ENCODE data around the gene CHMP2A. TPM values are rescaled to one million over a fixed set of nuclear protein-coding genes. Genes with fewer than 3 reads are reported as not detected.

CHMP2A gene
- total RNA-seq, 1 donor from 2014 or later, result 108 TPM

DNA sequence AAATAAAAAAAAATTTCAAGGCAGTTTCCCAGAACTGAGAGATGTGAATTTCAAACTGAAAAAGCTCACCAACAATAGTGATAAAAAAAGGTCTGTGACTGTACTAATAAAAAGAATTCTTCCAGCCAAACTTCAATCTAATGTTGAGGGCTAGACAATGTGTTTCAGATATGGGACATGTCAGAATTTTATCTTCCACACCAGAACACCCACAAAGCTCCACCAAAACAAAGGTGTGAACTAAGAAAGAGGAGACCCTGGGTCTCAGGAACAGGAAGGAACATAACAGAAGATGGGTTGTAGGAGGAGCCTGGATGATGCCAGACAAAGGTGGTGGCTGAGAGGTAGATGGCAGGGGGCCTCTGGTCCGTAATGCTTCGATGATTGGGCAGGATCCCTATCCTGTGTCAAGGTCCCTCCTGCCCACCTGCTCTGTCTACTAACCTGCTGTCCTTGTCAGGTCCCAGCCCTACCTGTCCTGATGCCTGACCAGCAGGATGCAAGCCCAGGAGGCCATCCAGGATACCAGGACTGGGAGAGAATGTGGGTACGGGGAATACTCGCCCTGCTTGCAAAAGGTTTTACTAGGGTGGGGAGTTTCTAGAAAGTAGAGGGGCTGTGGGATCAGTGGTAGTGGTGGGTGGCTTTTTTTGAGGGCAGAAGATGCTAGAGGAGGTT, 13.7 kb upstream of the CHMP2A start:
- no peak for TF ChIP-seq CTCF (IDR thresholded peaks at IDR 0.05; ENCODE audit: partially characterized antibody, unreplicated experiment)
- Mint-ChIP-seq H3K36me3 (ENCODE audit: unreplicated experiment) (no peaks in the 10 kb centered on the region), H3K4me3 (ENCODE audit: unreplicated experiment) (peak overlapping the region; percentile 36), H3K4me1 (ENCODE audit: low read depth, unreplicated experiment) (peaks cover 9% of the 10 kb centered on the region), H3K9me3 (ENCODE audit: unreplicated experiment) (peaks cover 14% of the 10 kb centered on the region), H3K27ac (ENCODE audit: unreplicated experiment) (peak overlapping the region; percentile 31), H3K27me3 (ENCODE audit: unreplicated experiment) (peaks cover 18% of the 10 kb centered on the region)
- DNase-seq, result no peak

DNA sequence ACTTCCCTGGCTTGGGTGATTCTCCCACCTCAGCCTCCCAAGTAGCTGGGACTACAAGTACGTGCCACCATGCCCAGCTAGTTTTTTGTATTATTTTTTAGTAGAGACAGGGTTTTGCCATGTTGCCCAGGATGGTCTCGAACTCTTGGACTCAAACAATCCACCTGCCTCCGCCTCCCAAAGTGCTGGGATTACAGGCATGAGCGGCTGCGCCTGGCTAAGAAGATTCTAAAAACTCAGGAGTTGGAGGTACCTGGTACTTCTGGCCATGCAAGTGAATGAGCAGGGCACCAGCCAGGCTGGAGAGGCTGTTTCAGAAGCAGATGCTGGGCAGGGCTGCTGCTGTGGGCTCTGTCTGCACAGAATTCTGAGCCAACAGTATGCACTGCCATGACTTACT, 12.1 kb upstream of the CHMP2A start:
- peaks cover 9% of the 10 kb centered on the region for H3K9me3 Mint-ChIP-seq (ENCODE audit: unreplicated experiment)
- no peak overlapping the region for H3K4me3 Mint-ChIP-seq (ENCODE audit: unreplicated experiment)
- H3K4me1 Mint-ChIP-seq (ENCODE audit: low read depth, unreplicated experiment), result peaks cover 8% of the 10 kb centered on the region
- TF ChIP-seq CTCF (IDR thresholded peaks at IDR 0.05; ENCODE audit: partially characterized antibody, unreplicated experiment), result no peak
- no peak for DNase-seq
- no peaks in the 10 kb centered on the region for H3K36me3 Mint-ChIP-seq (ENCODE audit: unreplicated experiment)
- peaks cover 10% of the 10 kb centered on the region for H3K27me3 Mint-ChIP-seq (ENCODE audit: unreplicated experiment)
- H3K27ac Mint-ChIP-seq (ENCODE audit: unreplicated experiment), result no peak overlapping the region

DNA sequence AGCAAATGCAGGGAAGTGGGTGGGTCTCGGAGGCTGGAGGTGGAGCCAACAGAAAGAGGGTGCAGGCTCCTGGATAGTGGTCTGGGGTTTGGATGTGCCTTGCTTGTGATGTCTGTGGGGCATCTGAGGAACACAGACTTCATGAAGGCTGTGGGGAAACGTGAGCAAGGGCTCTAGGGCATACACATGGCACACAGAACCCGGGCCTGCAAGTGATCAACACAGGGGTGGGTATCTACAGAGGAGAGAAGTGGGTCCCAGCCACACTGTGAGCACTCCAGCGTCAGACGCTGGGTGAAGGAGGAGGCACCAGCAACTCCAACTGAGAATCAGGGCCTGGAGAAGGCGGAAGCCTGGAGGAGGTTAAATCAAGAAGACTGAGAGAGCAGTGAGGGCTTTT, 8.9 kb upstream of the CHMP2A start:
- H3K4me3 Mint-ChIP-seq (ENCODE audit: unreplicated experiment), result peak overlapping the region; percentile 88
- peak overlapping the region; percentile 12 for H3K27ac Mint-ChIP-seq (ENCODE audit: unreplicated experiment)
- DNase-seq, result no peak

GRCh38 chr19:58563034-58563573, 8.2 kb upstream of the CHMP2A start:
- H3K4me3 Mint-ChIP-seq (ENCODE audit: unreplicated experiment), result peak overlapping the region; percentile 88
- H3K36me3 Mint-ChIP-seq (ENCODE audit: unreplicated experiment), result no peaks in the 10 kb centered on the region
- H3K4me1 Mint-ChIP-seq (ENCODE audit: low read depth, unreplicated experiment), result peaks cover 11% of the 10 kb centered on the region
- DNase-seq, result peak; percentile 76
- peaks cover 11% of the 10 kb centered on the region for H3K9me3 Mint-ChIP-seq (ENCODE audit: unreplicated experiment)
- TF ChIP-seq CTCF (IDR thresholded peaks at IDR 0.05; ENCODE audit: partially characterized antibody, unreplicated experiment), result no peak
- peaks cover 9% of the 10 kb centered on the region for H3K27me3 Mint-ChIP-seq (ENCODE audit: unreplicated experiment)
- peak overlapping the region; percentile 76 for H3K27ac Mint-ChIP-seq (ENCODE audit: unreplicated experiment)

More for the DNA sequence above, 8.9 kb upstream of the CHMP2A start:
- no peak for TF ChIP-seq CTCF (IDR thresholded peaks at IDR 0.05; ENCODE audit: partially characterized antibody, unreplicated experiment)
- H3K4me1 Mint-ChIP-seq (ENCODE audit: low read depth, unreplicated experiment), result peaks cover 11% of the 10 kb centered on the region
- H3K9me3 Mint-ChIP-seq (ENCODE audit: unreplicated experiment), result peaks cover 12% of the 10 kb centered on the region
- peaks cover 9% of the 10 kb centered on the region for H3K27me3 Mint-ChIP-seq (ENCODE audit: unreplicated experiment)
- no peaks in the 10 kb centered on the region for H3K36me3 Mint-ChIP-seq (ENCODE audit: unreplicated experiment)

All from glutamatergic neuron (in vitro differentiated cells).